ENCODE data around the gene C1orf116. TPM values are rescaled to one million over a fixed set of nuclear protein-coding genes. Genes with fewer than 3 reads are reported as not detected.
A peak's percentile ranks its signal among the peaks of the same experiment; 100 is the strongest.

The C1orf116 gene
- total and polyA plus RNA-seq, 4 experiments from 2014 or later, result 0.14 TPM; not detected in 3

DNA sequence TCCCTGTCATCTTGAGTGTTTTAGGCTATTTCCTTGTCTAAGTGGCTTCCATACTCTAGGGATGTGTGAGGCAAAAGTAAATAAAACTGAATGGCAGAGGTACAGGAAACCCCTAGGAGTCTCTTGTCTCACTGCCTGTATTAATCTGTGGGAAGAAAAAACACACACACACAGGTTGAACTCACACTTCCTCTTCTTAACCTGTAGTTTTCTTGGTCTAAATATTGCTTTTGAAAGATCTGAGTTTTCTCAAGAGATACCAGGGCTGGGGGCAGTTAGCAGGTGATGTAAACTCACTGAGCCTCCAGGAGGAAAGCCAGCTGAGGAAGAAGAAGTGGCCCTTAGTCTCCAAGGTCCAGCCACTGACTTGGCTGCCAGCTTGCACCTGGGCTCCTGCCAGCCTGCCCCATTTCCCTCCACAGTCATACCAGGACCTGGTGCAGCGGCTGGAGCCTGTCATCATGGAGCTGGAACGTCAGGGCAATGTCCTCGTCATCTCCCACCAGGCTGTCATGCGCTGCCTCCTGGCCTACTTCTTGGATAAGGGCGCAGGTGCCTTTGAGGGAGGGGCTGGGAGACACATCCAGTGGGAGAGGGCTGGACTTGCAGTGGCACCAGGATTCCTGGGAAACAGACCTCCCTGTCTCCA is 37.4 kb upstream of the C1orf116 start:
- intact Hi-C loops (cut with micrococcal nuclease), result loop anchor here (10.0 kb wide), 2 partner anchors 155 to 435 kb away; partner anchors contain the start of gene DYRK3
- H3K36me3 Mint-ChIP-seq, result peaks cover 0 to 6% of the 10 kb centered on the region in 2 donors
- H3K9me3 Mint-ChIP-seq, result no peaks in the 10 kb centered on the region
- no peak for DNase-seq
- no peak overlapping the region for H3K27ac ChIP-seq (ENCODE audit: low read depth, low read length)
- H3K4me1 ChIP-seq (ENCODE audit: insufficient read depth, low read length), result peaks cover 14% of the 10 kb centered on the region
- no peak overlapping the region for H3K4me3 Mint-ChIP-seq
- no peaks in the 10 kb centered on the region for H3K9me3 ChIP-seq (ENCODE audit: control insufficient read depth in 1 of 2, low read length in 2 of 2)
- no peaks in the 10 kb centered on the region for H3K27me3 ChIP-seq (ENCODE audit: insufficient read depth, low read length)
- peak overlapping the region in 2 of 7 donors; percentile 22 to 67 for H3K27ac Mint-ChIP-seq
- ChIA-PET CTCF (ENCODE audit: partially characterized antibody) (interaction anchor here (1.5 to 1.7 kb wide), 2 partner anchors 10 to 335 kb away, joined by 7 to 8 read pairs; no protein-coding TSS in a partner anchor), POLR2A (ENCODE audit: partially characterized antibody) (interaction anchor here (1.8 kb wide), 1 partner anchor 17 kb away, joined by 8 read pairs; the partner anchor contains the start of gene PFKFB2)
- H3K4me3 ChIP-seq (ENCODE audit: low read length in 2 of 2), result no peak overlapping the region
- H3K27me3 Mint-ChIP-seq, result peaks cover 2% of the 10 kb centered on the region in 2 donors
- H3K36me3 ChIP-seq (ENCODE audit: insufficient read depth, low read length), result no peaks in the 10 kb centered on the region
- peaks cover 5 to 27% (median 12%) of the 10 kb centered on the region in 4 donors for H3K4me1 Mint-ChIP-seq

DNA sequence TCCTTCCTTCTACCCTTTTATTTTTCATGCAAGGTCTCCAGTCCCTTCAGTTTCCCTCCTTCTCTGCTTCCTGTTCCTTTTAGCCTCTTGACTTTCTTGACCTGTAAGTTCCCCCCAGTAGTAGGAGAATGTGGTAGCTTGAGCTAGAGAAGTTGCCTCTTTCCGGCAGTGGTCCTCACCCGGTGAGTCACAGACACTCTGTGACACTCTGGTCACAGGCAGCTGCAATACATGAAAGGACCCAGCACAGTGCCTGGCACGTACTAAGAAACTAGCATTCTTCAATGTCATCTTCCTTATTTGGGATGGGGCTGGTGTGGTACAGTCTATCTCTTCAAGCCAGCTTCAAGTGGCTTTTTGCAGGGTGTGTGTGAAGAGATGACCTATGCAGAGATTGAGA is 36.5 kb upstream of the C1orf116 start:
- Histone ChIP-seq H3K27me3 (ENCODE audit: insufficient read depth, low read length) (no peaks in the 10 kb centered on the region), H3K27ac (ENCODE audit: low read depth, low read length) (no peak overlapping the region), H3K4me1 (ENCODE audit: insufficient read depth, low read length) (peaks cover 14% of the 10 kb centered on the region), H3K9me3 (ENCODE audit: control insufficient read depth in 1 of 2, low read length in 2 of 2) (no peaks in the 10 kb centered on the region), H3K4me3 (ENCODE audit: low read length in 2 of 2) (no peak overlapping the region), H3K36me3 (ENCODE audit: insufficient read depth, low read length) (no peaks in the 10 kb centered on the region)
- Mint-ChIP-seq H3K36me3 (peaks cover 0 to 6% of the 10 kb centered on the region in 2 donors), H3K27me3 (peaks cover 0 to 2% of the 10 kb centered on the region in 2 donors), H3K27ac (peak overlapping the region in 3 of 7 donors; percentile 17 to 48 (median 47)), H3K4me3 (no peak overlapping the region), H3K9me3 (no peaks in the 10 kb centered on the region), H3K4me1 (peaks cover 5 to 27% (median 12%) of the 10 kb centered on the region in 4 donors)
- ChIA-PET CTCF (ENCODE audit: partially characterized antibody) (no interaction called here), POLR2A (ENCODE audit: partially characterized antibody) (interaction anchor here (0.9 kb wide), 1 partner anchor 17 kb away, joined by 3 read pairs; no protein-coding TSS in a partner anchor)
- intact Hi-C loops (cut with micrococcal nuclease), result no loop called here
- no peak for DNase-seq

DNA sequence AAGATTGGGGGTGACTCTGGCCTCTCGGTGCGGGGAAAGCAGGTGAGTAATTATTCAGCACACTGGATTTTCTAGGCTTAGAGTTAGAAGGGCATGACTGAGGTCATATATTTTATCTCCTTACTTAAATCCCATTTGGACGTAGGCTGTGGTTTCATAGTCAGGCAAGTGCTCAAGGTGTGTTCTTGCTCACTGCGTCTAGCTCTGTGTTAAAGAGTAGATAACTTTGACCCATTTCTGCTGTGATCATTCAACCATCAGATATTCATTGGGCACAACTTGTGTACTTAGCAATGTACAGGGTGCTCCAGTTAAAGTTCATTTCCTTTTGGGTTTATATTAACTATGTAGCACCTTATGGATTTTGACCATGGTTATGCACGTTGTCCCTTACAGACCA is 35.1 kb upstream of the C1orf116 start:
- peak overlapping the region in 1 of 7 donors; percentile 72 for H3K27ac Mint-ChIP-seq
- intact Hi-C loops (cut with micrococcal nuclease), result no loop called here
- peaks cover 0 to 2% of the 10 kb centered on the region in 2 donors for H3K27me3 Mint-ChIP-seq
- Histone ChIP-seq H3K27me3 (ENCODE audit: insufficient read depth, low read length) (no peaks in the 10 kb centered on the region), H3K4me3 (ENCODE audit: low read length in 2 of 2) (no peak overlapping the region), H3K27ac (ENCODE audit: low read depth, low read length) (no peak overlapping the region), H3K36me3 (ENCODE audit: insufficient read depth, low read length) (no peaks in the 10 kb centered on the region), H3K4me1 (ENCODE audit: insufficient read depth, low read length) (peaks cover 14% of the 10 kb centered on the region), H3K9me3 (ENCODE audit: control insufficient read depth in 1 of 2, low read length in 2 of 2) (no peaks in the 10 kb centered on the region)
- ChIA-PET POLR2A (ENCODE audit: partially characterized antibody) (interaction anchor here (0.7 kb wide), 1 partner anchor 69 kb away, joined by 3 read pairs; no protein-coding TSS in a partner anchor), CTCF (ENCODE audit: partially characterized antibody) (no interaction called here)
- H3K4me1 Mint-ChIP-seq, result peaks cover 5 to 27% (median 12%) of the 10 kb centered on the region in 4 donors
- no peak for DNase-seq
- H3K9me3 Mint-ChIP-seq, result no peaks in the 10 kb centered on the region
- peaks cover 0 to 13% of the 10 kb centered on the region in 2 donors for H3K36me3 Mint-ChIP-seq
- no peak overlapping the region for H3K4me3 Mint-ChIP-seq

DNA sequence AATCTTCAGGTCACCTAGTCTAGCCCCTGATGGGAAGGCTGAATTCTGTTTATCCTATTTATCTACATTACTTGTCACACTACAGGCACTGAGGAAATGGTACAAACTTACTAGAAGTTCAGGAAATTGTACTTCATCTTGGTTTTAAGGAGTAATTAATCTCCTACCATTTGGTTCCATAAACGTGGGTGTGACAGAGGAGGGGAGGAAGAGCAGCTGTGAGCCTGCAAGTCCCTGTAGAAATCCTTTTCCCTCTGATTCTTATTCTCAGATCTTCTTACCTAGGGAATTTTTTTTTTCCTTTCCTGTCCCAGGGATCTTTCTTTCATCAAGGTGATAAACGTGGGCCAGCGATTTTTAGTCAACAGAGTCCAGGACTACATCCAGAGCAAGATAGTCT is 34.6 kb upstream of the C1orf116 start:
- Histone ChIP-seq H3K9me3 (ENCODE audit: control insufficient read depth in 1 of 2, low read length in 2 of 2) (no peaks in the 10 kb centered on the region), H3K4me1 (ENCODE audit: insufficient read depth, low read length) (peaks cover 14% of the 10 kb centered on the region), H3K27ac (ENCODE audit: low read depth, low read length) (no peak overlapping the region), H3K36me3 (ENCODE audit: insufficient read depth, low read length) (no peaks in the 10 kb centered on the region), H3K4me3 (ENCODE audit: low read length in 2 of 2) (no peak overlapping the region), H3K27me3 (ENCODE audit: insufficient read depth, low read length) (no peaks in the 10 kb centered on the region)
- Mint-ChIP-seq H3K27me3 (no peaks in the 10 kb centered on the region), H3K4me1 (peaks cover 5 to 27% (median 12%) of the 10 kb centered on the region in 4 donors), H3K27ac (no peak overlapping the region), H3K4me3 (no peak overlapping the region), H3K9me3 (no peaks in the 10 kb centered on the region), H3K36me3 (peaks cover 2 to 18% of the 10 kb centered on the region in 2 donors)
- intact Hi-C loops (cut with micrococcal nuclease), result no loop called here
- CTCF ChIA-PET (ENCODE audit: partially characterized antibody), result no interaction called here
- no peak for DNase-seq
- POLR2A ChIA-PET (ENCODE audit: partially characterized antibody), result interaction anchor here (1.5 kb wide), 1 partner anchor 14 kb away, joined by 3 read pairs; the partner anchor contains the start of gene PFKFB2

DNA sequence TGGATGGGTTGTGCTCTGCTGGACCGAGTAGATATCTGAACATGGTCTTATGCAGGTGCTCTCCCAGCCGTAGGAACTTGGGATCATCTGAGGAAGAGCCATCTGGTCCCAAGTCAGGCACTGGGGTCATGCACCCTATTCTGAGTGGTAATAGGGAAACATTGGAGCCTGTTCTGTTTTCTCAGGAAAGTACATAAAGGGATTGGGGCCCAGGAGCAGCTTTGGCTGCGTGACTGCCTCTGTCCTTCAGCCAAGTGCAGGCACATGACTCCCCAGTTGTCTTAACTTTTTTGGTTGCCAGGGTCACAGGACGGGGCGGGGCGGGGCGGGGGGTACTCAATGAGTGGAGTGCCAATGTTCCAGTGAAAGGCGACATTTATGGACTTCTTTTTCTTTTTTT is 32.0 kb upstream of the C1orf116 start:
- no peak for DNase-seq
- no peak overlapping the region for H3K4me3 ChIP-seq (ENCODE audit: low read length in 2 of 2)
- Mint-ChIP-seq H3K9me3 (no peaks in the 10 kb centered on the region), H3K4me3 (no peak overlapping the region), H3K36me3 (peaks cover 2 to 23% of the 10 kb centered on the region in 2 donors), H3K27ac (no peak overlapping the region), H3K4me1 (peaks cover 0 to 6% (median 2%) of the 10 kb centered on the region in 4 donors), H3K27me3 (no peaks in the 10 kb centered on the region)
- ChIA-PET CTCF (ENCODE audit: partially characterized antibody) (interaction anchor here (2.2 kb wide), 1 partner anchor 14 kb away, joined by 5 read pairs; no protein-coding TSS in a partner anchor), POLR2A (ENCODE audit: partially characterized antibody) (no interaction called here)
- no peaks in the 10 kb centered on the region for H3K36me3 ChIP-seq (ENCODE audit: insufficient read depth, low read length)
- intact Hi-C loops (cut with micrococcal nuclease), result no loop called here
- no peaks in the 10 kb centered on the region for H3K9me3 ChIP-seq (ENCODE audit: control insufficient read depth in 1 of 2, low read length in 2 of 2)
- H3K27ac ChIP-seq (ENCODE audit: low read depth, low read length), result no peak overlapping the region
- no peaks in the 10 kb centered on the region for H3K4me1 ChIP-seq (ENCODE audit: insufficient read depth, low read length)
- no peaks in the 10 kb centered on the region for H3K27me3 ChIP-seq (ENCODE audit: insufficient read depth, low read length)

DNA sequence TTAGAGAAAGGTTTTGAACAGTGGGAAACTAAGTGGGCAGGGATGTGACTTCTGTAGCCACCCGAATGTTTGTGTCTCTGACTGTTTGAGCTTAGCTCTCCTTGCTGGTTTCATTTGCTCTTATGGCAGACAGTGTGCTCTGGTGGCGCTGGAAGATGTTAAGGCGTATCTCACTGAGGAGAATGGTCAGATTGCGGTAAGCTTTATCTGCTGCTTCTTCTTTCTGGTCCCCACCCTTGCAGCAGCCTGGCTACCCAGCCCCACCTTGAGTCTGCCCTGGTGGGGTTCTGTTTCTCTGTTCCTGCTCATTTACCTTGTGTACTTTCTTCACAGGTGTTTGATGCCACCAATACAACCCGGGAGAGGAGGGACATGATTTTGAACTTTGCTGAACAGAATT is 30.5 kb upstream of the C1orf116 start:
- Mint-ChIP-seq H3K4me1 (no peaks in the 10 kb centered on the region), H3K9me3 (no peaks in the 10 kb centered on the region), H3K27ac (no peak overlapping the region), H3K27me3 (no peaks in the 10 kb centered on the region), H3K36me3 (peaks cover 2 to 18% of the 10 kb centered on the region in 2 donors), H3K4me3 (no peak overlapping the region)
- intact Hi-C loops (cut with micrococcal nuclease), result no loop called here
- Histone ChIP-seq H3K4me3 (ENCODE audit: low read length in 2 of 2) (no peak overlapping the region), H3K4me1 (ENCODE audit: insufficient read depth, low read length) (no peaks in the 10 kb centered on the region), H3K27me3 (ENCODE audit: insufficient read depth, low read length) (no peaks in the 10 kb centered on the region), H3K9me3 (ENCODE audit: control insufficient read depth in 1 of 2, low read length in 2 of 2) (no peaks in the 10 kb centered on the region), H3K36me3 (ENCODE audit: insufficient read depth, low read length) (no peaks in the 10 kb centered on the region), H3K27ac (ENCODE audit: low read depth, low read length) (no peak overlapping the region)
- DNase-seq, result no peak
- ChIA-PET CTCF (ENCODE audit: partially characterized antibody) (interaction anchor here (2.2 kb wide), 1 partner anchor 13 kb away, joined by 5 read pairs; no protein-coding TSS in a partner anchor), POLR2A (ENCODE audit: partially characterized antibody) (no interaction called here)

DNA sequence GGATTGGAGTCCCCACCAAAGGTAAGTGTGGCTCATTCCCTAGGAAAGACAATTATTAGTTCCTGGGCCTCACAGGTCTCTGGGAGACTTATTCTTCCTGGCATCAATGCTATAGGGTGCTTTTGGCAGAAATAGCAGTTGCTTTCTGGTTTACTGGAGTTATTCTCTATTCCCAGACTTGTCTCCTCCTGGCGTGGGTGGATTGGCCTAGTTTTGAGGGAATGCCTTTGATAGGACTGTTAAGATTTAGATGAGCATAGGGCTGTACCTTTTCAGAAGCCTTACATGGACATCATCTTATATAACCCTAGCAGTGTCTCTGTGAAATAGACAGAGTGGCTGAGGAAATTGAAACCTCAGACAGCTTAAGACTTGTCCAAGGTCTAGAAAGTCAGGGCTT is 29.5 kb upstream of the C1orf116 start:
- no peaks in the 10 kb centered on the region for H3K36me3 ChIP-seq (ENCODE audit: insufficient read depth, low read length)
- intact Hi-C loops (cut with micrococcal nuclease), result no loop called here
- ChIA-PET CTCF (ENCODE audit: partially characterized antibody) (interaction anchor here (1.1 kb wide), 1 partner anchor 9 kb away, joined by 3 read pairs; no protein-coding TSS in a partner anchor), POLR2A (ENCODE audit: partially characterized antibody) (no interaction called here)
- H3K9me3 Mint-ChIP-seq, result no peaks in the 10 kb centered on the region
- peaks cover 2 to 18% of the 10 kb centered on the region in 2 donors for H3K36me3 Mint-ChIP-seq
- no peaks in the 10 kb centered on the region for H3K4me1 Mint-ChIP-seq
- no peak overlapping the region for H3K27ac ChIP-seq (ENCODE audit: low read depth, low read length)
- H3K4me3 Mint-ChIP-seq, result no peak overlapping the region
- no peak overlapping the region for H3K4me3 ChIP-seq (ENCODE audit: low read length in 2 of 2)
- no peaks in the 10 kb centered on the region for H3K4me1 ChIP-seq (ENCODE audit: insufficient read depth, low read length)
- no peaks in the 10 kb centered on the region for H3K27me3 Mint-ChIP-seq
- no peaks in the 10 kb centered on the region for H3K9me3 ChIP-seq (ENCODE audit: control insufficient read depth in 1 of 2, low read length in 2 of 2)
- H3K27ac Mint-ChIP-seq, result no peak overlapping the region
- no peak for DNase-seq
- H3K27me3 ChIP-seq (ENCODE audit: insufficient read depth, low read length), result no peaks in the 10 kb centered on the region
